OCI-LY7 (cell line): Measurements from ENCODE around the gene IGLL5.

Source experiments
- CTCF ChIP-seq: fragments of 200-600 bp; sonication (generic); conservative IDR thresholded peaks from 2 replicates; pipeline ENCODE4 v1.5.1; 2014; ENCODE audit warnings: mild to moderate bottlenecking, antibody characterized with exemption, low read length, moderate library complexity, mixed read lengths
- EZH2phosphoT487 ChIP-seq: fragments of 200-600 bp; sonication (generic); IDR thresholded peaks from 2 replicates; pipeline ENCODE4 v1.6.1; 2018; ENCODE audit warnings: low read depth, borderline replicate concordance, mild to moderate bottlenecking, mixed run types, antibody characterized with exemption, low read length, moderate library complexity, mixed read lengths

GRCh38 chr22:22884888-22885840 lies 2.5 kb upstream of the IGLL5 start:
- TF ChIP-seq CTCF (no peak), EZH2phosphoT487 (no peak)
